ENCODE measurements around the gene EMC1. TPM values are rescaled to one million over a fixed set of nuclear protein-coding genes. Genes with fewer than 3 reads are reported as not detected.

Gene EMC1
- polyA plus RNA-seq, 3 donors: 14.7 to 27.1 (median 18.5) TPM

DNA sequence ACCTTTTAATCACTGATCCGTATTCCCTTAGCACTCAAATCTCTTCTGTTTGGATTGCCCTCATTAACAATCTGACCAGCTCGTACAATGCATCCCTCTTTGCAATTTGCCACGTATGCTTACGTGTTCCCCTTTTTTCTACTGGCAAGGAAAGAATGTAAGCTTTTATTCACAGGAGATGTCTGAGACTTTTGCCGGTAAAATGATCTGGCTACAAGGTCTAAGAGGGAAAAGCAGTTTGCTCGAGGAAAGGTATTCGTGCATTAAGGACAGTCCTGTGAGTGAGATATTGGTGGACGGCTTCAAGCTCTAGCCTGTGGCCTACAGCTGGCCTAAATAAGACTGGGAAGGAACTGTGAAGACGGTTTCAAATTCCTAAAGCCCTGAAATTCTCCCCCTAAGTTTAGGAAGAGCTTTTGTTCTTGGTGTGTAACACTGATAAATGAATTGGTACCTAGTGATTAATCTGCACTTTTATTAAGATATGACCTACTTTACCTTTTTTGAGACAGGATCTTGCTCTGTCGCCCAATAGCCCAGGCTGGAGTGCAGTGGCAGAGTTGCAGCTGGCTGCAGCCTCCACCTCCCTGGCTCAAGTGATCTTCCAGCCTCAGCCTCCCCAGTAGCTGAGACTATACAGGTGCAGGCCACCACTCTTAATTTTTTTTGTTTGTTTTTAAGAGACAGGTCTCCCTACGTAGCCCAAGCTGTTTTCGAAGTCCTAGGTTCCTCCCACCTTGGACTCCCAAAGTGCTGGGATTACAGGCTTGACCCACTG is 40.4 kb downstream of the EMC1 start:
- intact Hi-C loops (cut with micrococcal nuclease): no loop called here
- no peaks in the 10 kb centered on the region for H3K27me3 ChIP-seq (ENCODE audit: control insufficient read depth in 2 of 2, insufficient read depth in 2 of 2, low read length in 2 of 2)
- peaks cover 19 to 31% of the 10 kb centered on the region in 2 donors for H3K36me3 Mint-ChIP-seq
- peak overlapping the region; percentile 83 to 98 (median 96) for H3K4me3 ChIP-seq (replicated peaks in 1 of 3; ENCODE audit: low read depth in 2 of 3, low read length in 3 of 3)
- peaks cover 47% of the 10 kb centered on the region for H3K4me1 Mint-ChIP-seq
- H3K4me2 ChIP-seq (replicated peaks; ENCODE audit: extremely low read depth, low read length, poor library complexity, severe bottlenecking): peak overlapping the region; percentile 91
- H3K27me3 Mint-ChIP-seq (ENCODE audit: low read depth in 3 of 3): no peaks in the 10 kb centered on the region
- peak overlapping the region; percentile 98 for H3K9ac ChIP-seq (ENCODE audit: insufficient read depth, low read length, poor library complexity, severe bottlenecking)
- peaks cover 4 to 27% of the 10 kb centered on the region in 2 donors for H3K36me3 ChIP-seq (replicated peaks in 1 of 2; ENCODE audit: control insufficient read depth in 1 of 2, insufficient read depth in 2 of 2, low read length in 2 of 2)
- WGBS (ENCODE audit: insufficient coverage): 36% methylated on average over 6 of the region's 12 CpGs
- H3K27ac ChIP-seq (ENCODE audit: low read depth in 1 of 2, low read length in 2 of 2): peak overlapping the region; percentile 94 to 99
- peak overlapping the region; percentile 93 to 99 for H3K4me3 Mint-ChIP-seq
- H3K9me3 ChIP-seq (replicated peaks in 1 of 2; ENCODE audit: control insufficient read depth in 1 of 2, insufficient read depth in 1 of 2, low read length in 2 of 2): no peaks in the 10 kb centered on the region
- peaks cover 99% of the 10 kb centered on the region for H3K79me2 ChIP-seq (ENCODE audit: insufficient read depth, low read length)
- peaks cover 23 to 37% of the 10 kb centered on the region in 2 donors for H3K4me1 ChIP-seq (ENCODE audit: control insufficient read depth in 1 of 2, insufficient read depth in 2 of 2, low read length in 2 of 2)
- peak overlapping the region; percentile 99 to 100 (median 99) for H3K27ac Mint-ChIP-seq
- H4K20me1 ChIP-seq (ENCODE audit: insufficient read depth, low read length): peaks cover 35% of the 10 kb centered on the region
- H3K9me3 Mint-ChIP-seq: no peaks in the 10 kb centered on the region
- peak overlapping the region; percentile 89 for H2AFZ ChIP-seq (ENCODE audit: insufficient read depth, low read depth, low read length, poor library complexity, severe bottlenecking)
- TF ChIP-seq, protein P1, sequence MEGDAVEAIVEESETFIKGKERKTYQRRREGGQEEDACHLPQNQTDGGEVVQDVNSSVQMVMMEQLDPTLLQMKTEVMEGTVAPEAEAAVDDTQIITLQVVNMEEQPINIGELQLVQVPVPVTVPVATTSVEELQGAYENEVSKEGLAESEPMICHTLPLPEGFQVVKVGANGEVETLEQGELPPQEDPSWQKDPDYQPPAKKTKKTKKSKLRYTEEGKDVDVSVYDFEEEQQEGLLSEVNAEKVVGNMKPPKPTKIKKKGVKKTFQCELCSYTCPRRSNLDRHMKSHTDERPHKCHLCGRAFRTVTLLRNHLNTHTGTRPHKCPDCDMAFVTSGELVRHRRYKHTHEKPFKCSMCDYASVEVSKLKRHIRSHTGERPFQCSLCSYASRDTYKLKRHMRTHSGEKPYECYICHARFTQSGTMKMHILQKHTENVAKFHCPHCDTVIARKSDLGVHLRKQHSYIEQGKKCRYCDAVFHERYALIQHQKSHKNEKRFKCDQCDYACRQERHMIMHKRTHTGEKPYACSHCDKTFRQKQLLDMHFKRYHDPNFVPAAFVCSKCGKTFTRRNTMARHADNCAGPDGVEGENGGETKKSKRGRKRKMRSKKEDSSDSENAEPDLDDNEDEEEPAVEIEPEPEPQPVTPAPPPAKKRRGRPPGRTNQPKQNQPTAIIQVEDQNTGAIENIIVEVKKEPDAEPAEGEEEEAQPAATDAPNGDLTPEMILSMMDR (IDR thresholded peaks at IDR 0.05): no peak
- peak; percentile 23 to 33 (median 27) for DNase-seq

DNA sequence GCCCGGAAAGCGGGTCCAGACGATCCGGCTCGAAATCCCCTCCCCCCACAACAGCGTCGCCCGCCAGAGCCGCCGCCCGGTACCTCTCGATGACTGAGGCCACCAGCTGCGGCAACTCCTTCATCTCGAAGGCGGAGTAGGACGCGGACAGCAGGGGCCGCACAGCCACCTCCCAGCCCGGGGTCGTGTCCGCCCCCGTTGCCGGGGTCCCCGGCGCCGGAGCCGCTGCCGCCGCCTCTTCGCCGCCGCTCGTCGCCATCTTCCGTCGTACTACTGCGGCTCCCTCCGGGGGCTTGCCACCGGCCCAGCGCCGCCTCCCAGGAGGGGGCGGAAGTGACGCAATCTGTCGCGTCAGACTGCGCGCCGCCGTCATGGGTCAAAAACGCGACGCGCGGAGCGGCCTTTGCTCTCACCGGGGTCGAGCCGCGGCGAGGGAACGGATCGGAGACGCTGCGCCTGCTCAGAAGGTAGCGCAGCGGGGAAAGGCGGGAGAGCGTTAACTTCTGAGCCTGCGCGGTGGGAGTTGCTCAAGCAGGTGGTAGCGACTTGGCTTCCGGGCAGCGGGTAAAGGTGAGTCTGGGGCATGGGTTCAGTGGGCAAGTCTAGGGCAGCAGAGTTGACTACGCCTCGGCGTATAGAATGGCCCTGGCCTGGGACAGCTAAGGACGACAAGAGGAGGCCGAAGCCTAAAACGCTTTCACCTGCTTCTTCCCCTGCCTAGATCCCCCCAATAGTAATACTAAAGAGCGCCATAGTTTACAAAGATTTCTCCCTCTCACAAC is 41.1 kb downstream of the EMC1 start, which contains the start of gene UBR4:
Gene UBR4, minus strand, starts transcription at position 277 of the 782 bp plus-strand sequence. Its CDS starts 18 bp downstream, at position 259.
- TF ChIP-seq, protein P1 (IDR thresholded peaks at IDR 0.05): no peak
- intact Hi-C loops (cut with micrococcal nuclease): loop anchor here in 1 of 2 donors (5.0 to 10.0 kb wide), 2 partner anchors 102 to 305 kb away; partner anchors contain the start of genes AKR7A2, ALDH4A1 and SLC66A1
- H3K36me3 ChIP-seq (replicated peaks in 1 of 2; ENCODE audit: control insufficient read depth in 1 of 2, insufficient read depth in 2 of 2, low read length in 2 of 2): peaks cover 4 to 19% of the 10 kb centered on the region in 2 donors

More for the DNA sequence above, 41.1 kb downstream of the EMC1 start, which contains the start of gene UBR4:
- H3K27ac Mint-ChIP-seq: peak within 1 kb of the TSS; percentile 99 to 100 (median 99)
- H3K4me1 Mint-ChIP-seq: peaks cover 49% of the 10 kb centered on the region
- H3K9me3 Mint-ChIP-seq: no peaks in the 10 kb centered on the region
- DNase-seq: peak; percentile 94 to 97 (median 97)
- H3K27ac ChIP-seq (ENCODE audit: low read depth in 1 of 2, low read length in 2 of 2): peak within 1 kb of the TSS; percentile 94 to 99
- no peaks in the 10 kb centered on the region for H3K27me3 Mint-ChIP-seq (ENCODE audit: low read depth in 3 of 3)
- H2AFZ ChIP-seq (ENCODE audit: insufficient read depth, low read depth, low read length, poor library complexity, severe bottlenecking): peak within 1 kb of the TSS; percentile 89
- peaks cover 16 to 24% of the 10 kb centered on the region in 2 donors for H3K36me3 Mint-ChIP-seq
- H3K4me2 ChIP-seq (replicated peaks; ENCODE audit: extremely low read depth, low read length, poor library complexity, severe bottlenecking): peak within 1 kb of the TSS; percentile 91
- peak within 1 kb of the TSS; percentile 83 to 98 (median 96) for H3K4me3 ChIP-seq (replicated peaks in 1 of 3; ENCODE audit: low read depth in 2 of 3, low read length in 3 of 3)
- no peaks in the 10 kb centered on the region for H3K9me3 ChIP-seq (replicated peaks in 1 of 2; ENCODE audit: control insufficient read depth in 1 of 2, insufficient read depth in 1 of 2, low read length in 2 of 2)
- peaks cover 99% of the 10 kb centered on the region for H3K79me2 ChIP-seq (ENCODE audit: insufficient read depth, low read length)
- H4K20me1 ChIP-seq (ENCODE audit: insufficient read depth, low read length): peaks cover 37% of the 10 kb centered on the region
- peak within 1 kb of the TSS; percentile 98 for H3K9ac ChIP-seq (ENCODE audit: insufficient read depth, low read length, poor library complexity, severe bottlenecking)
- under 1% methylated on average over 80 of the region's 80 CpGs for WGBS (ENCODE audit: insufficient coverage)
- no peaks in the 10 kb centered on the region for H3K27me3 ChIP-seq (ENCODE audit: control insufficient read depth in 2 of 2, insufficient read depth in 2 of 2, low read length in 2 of 2)
- H3K4me3 Mint-ChIP-seq: peak within 1 kb of the TSS; percentile 93 to 99
- peaks cover 23 to 40% of the 10 kb centered on the region in 2 donors for H3K4me1 ChIP-seq (ENCODE audit: control insufficient read depth in 1 of 2, insufficient read depth in 2 of 2, low read length in 2 of 2)

Measured in CD14-positive monocyte (primary cell).